ENCODE data around the gene LAT.

Gene LAT

DNA sequence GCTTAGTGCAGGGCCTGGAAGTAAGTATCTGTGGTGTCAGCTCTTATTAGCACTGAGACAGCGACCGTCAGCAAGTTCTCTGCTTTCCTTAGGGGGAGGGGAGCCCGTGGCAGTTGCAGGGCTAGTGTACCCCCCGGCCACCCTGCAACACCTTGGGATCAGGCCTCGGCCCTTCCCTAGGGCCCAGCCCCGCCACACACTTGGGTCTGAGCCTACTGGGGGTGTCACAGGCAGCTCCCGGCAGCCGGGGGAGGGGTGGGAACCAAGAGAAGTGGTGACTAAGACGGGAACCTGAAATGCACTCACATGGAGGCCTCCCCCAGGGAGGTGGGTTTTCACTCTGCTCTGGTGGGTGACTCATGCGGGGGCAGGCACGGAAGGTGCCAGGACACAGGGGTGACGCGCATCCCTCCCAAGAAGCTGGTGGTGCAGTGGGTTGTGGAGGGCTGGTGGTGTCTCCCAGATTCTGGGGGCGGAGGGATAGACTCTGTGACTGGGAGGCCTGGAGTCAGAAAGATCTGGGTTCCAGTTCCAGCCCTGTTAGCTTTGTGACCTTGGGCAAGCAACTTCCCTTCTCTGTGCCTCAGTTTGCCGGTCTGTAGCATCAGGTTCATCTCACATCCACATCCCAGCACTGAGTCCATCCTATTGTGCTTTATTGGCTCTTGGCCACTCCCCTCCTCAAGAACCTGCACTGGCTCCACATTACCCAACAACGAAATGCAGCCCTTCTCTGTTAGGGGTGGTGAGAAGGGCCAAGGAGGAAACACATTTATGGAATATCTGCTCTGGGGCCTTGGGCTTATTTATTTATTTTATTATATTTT, 44.5 kb downstream of the LAT start:
- no peaks in the 10 kb centered on the region for H3K79me1 ChIP-seq (ENCODE audit: low read length)
- no peaks in the 10 kb centered on the region for H3K79me2 ChIP-seq (ENCODE audit: control insufficient read depth, insufficient read depth, low read length)
- H3K4ac ChIP-seq (ENCODE audit: low read depth, low read length): no peak overlapping the region
- H2AK5ac ChIP-seq (ENCODE audit: low read length): no peak overlapping the region
- no peak overlapping the region for H2BK5ac ChIP-seq (ENCODE audit: low read length)
- peak; percentile 74 for DNase-seq
- no peak overlapping the region for H2BK120ac ChIP-seq (ENCODE audit: low read depth, low read length)
- no peaks in the 10 kb centered on the region for H3K27me3 ChIP-seq (ENCODE audit: insufficient read depth, low read length, poor library complexity)
- no peaks in the 10 kb centered on the region for H3K4me1 ChIP-seq (ENCODE audit: control insufficient read depth, low read depth, low read length)
- no peak overlapping the region for H3K27ac ChIP-seq (ENCODE audit: low read depth, low read length)
- no peak overlapping the region for H3K18ac ChIP-seq (ENCODE audit: low read length)
- peak overlapping the region; percentile 53 for H3K56ac ChIP-seq (ENCODE audit: low read length)
- no peak overlapping the region for H3K9ac ChIP-seq (ENCODE audit: low read length)
- H2BK15ac ChIP-seq (replicated peaks; ENCODE audit: low read depth): no peak overlapping the region
- H4K8ac ChIP-seq (ENCODE audit: low read depth, low read length): no peak overlapping the region
- H3K36me3 ChIP-seq (ENCODE audit: control insufficient read depth, insufficient read depth, low read length): no peaks in the 10 kb centered on the region
- no CpG with 5 or more reads among the region's 16 CpGs for WGBS (ENCODE audit: extremely low coverage, insufficient coverage, low lambda C conversion rate)
- no peak overlapping the region for H3K4me3 ChIP-seq (ENCODE audit: low read length)
- H4K5ac ChIP-seq (ENCODE audit: low read length): no peak overlapping the region
- no peak overlapping the region for H3K23ac ChIP-seq (ENCODE audit: low read length)
- no peak overlapping the region for H3K4me2 ChIP-seq (ENCODE audit: low read length)

GRCh38 chr16:29030086-29030840, 45.4 kb downstream of the LAT start:
- Histone ChIP-seq H3K23ac (ENCODE audit: low read length) (no peak overlapping the region), H2BK15ac (replicated peaks; ENCODE audit: low read depth) (no peak overlapping the region), H3K4me3 (ENCODE audit: low read length) (no peak overlapping the region), H3K27ac (ENCODE audit: low read depth, low read length) (no peak overlapping the region), H4K5ac (ENCODE audit: low read length) (no peak overlapping the region), H3K79me2 (ENCODE audit: control insufficient read depth, insufficient read depth, low read length) (no peaks in the 10 kb centered on the region), H3K18ac (ENCODE audit: low read length) (no peak overlapping the region), H3K79me1 (ENCODE audit: low read length) (no peaks in the 10 kb centered on the region), H3K27me3 (ENCODE audit: insufficient read depth, low read length, poor library complexity) (no peaks in the 10 kb centered on the region), H2BK5ac (ENCODE audit: low read length) (no peak overlapping the region), H3K4ac (ENCODE audit: low read depth, low read length) (no peak overlapping the region), H2BK120ac (ENCODE audit: low read depth, low read length) (no peak overlapping the region), H2AK5ac (ENCODE audit: low read length) (no peak overlapping the region), H4K8ac (ENCODE audit: low read depth, low read length) (no peak overlapping the region), H3K36me3 (ENCODE audit: control insufficient read depth, insufficient read depth, low read length) (no peaks in the 10 kb centered on the region), H3K4me1 (ENCODE audit: control insufficient read depth, low read depth, low read length) (no peaks in the 10 kb centered on the region), H3K9ac (ENCODE audit: low read length) (no peak overlapping the region), H3K56ac (ENCODE audit: low read length) (no peak overlapping the region), H3K4me2 (ENCODE audit: low read length) (no peak overlapping the region)
- DNase-seq: no peak
- no CpG with 5 or more reads among the region's 8 CpGs for WGBS (ENCODE audit: extremely low coverage, insufficient coverage, low lambda C conversion rate)
